Coronary artery (tissue), 2 donors: ENCODE data around the gene BEST2.
A peak's percentile ranks its signal among the peaks of the same experiment; 100 is the strongest.
"Not testable (repeated sequence)": the region's sequence is repeated elsewhere in the genome, so short reads cannot be mapped to it uniquely, and the experiment has no call there.

ENCODE experiments used
- DNase-seq: peaks from one replicate; pipeline ENCODE4 v3.0.0-alpha.2; 2017; ENCODE audit warnings: low spot score
- H3K27ac ChIP-seq, 2 donors: fragments of 200-600 bp; sonication (generic); one replicate each; pipeline ENCODE4 v1.5.1; 2016 to 2019
- H3K4me3 ChIP-seq: fragments of 200-600 bp; sonication (generic); 2 replicates; pipeline ENCODE4 v1.5.1; 2016; ENCODE audit warnings: mild to moderate bottlenecking, moderate library complexity
- CTCF ChIP-seq: fragments of 200-600 bp; sonication (generic); IDR thresholded peaks from one replicate; pipeline ENCODE4 v1.5.1; 2019; ENCODE audit warnings: antibody characterized with exemption

Gene BEST2

GRCh38 chr19:12723381-12723640 lies 28.3 kb upstream of the BEST2 start:
- H3K27ac ChIP-seq: peak overlapping the region; percentile 82 to 95
- no peak for DNase-seq
- no peak for TF ChIP-seq CTCF
- H3K4me3 ChIP-seq: peak overlapping the region; percentile 91

GRCh38 chr19:12723641-12724426 lies 27.8 kb upstream of the BEST2 start, which contains the start of gene TNPO2:
TNPO2 (minus strand) TSS chr19:12723932; CDS start chr19:12720977, 2,955 bp downstream.
- Histone ChIP-seq H3K27ac (peak within 1 kb of the TSS; percentile 82 to 95), H3K4me3 (peak within 1 kb of the TSS; percentile 91)
- no peak for TF ChIP-seq CTCF
- DNase-seq: no peak

GRCh38 chr19:12725612-12726011 lies 26.0 kb upstream of the BEST2 start:
- DNase-seq, H3K4me3 ChIP-seq, H3K27ac ChIP-seq: not testable (repeated sequence)

- no peak for DNase-seq
- TF ChIP-seq CTCF: no peak
- Histone ChIP-seq H3K27ac (no peak overlapping the region), H3K4me3 (no peak overlapping the region)
Observed at GRCh38 chr19:12726988-12727316, 24.6 kb upstream of the BEST2 start.

- Histone ChIP-seq H3K4me3 (no peak overlapping the region), H3K27ac (no peak overlapping the region)
- DNase-seq: no peak
- TF ChIP-seq CTCF: no peak
Observed at GRCh38 chr19:12727745-12728433, 23.7 kb upstream of the BEST2 start.

GRCh38 chr19:12730064-12730463 lies 21.5 kb upstream of the BEST2 start:
- Histone ChIP-seq H3K4me3 (no peak overlapping the region), H3K27ac (no peak overlapping the region)
- no peak for TF ChIP-seq CTCF
- DNase-seq: no peak

GRCh38 chr19:12731337-12731736 lies 20.3 kb upstream of the BEST2 start:
- H3K4me3 ChIP-seq: no peak overlapping the region
- no peak for TF ChIP-seq CTCF
- no peak for DNase-seq
- H3K27ac ChIP-seq: no peak overlapping the region
